A549 (cell line): ENCODE results near the gene TMOD1. TPM values are rescaled to one million over a fixed set of nuclear protein-coding genes. Genes with fewer than 3 reads are reported as not detected.
A peak's percentile ranks its signal among the peaks of the same experiment; 100 is the strongest.
"Not testable (repeated sequence)": the region's sequence is repeated elsewhere in the genome, so short reads cannot be mapped to it uniquely, and the experiment has no call there.

ENCODE experiments used
- ATAC-seq, 2 experiments: fragments of 200-7000 bp in 1 of 2; fragments of >200 bp in 1 of 2; cut with Nextera tagmentation in 1 of 2; cut with Tn5 transposase in 1 of 2; 3 replicates each; pipeline versions ENCODE4 v1.8.0 to v1.9.1; 2018 to 2020; ENCODE audit warnings: mild to moderate bottlenecking in 1 of 2, moderate library complexity in 1 of 2
- CTCF ChIA-PET: fragments of 300-600 bp; sonication (Branson Sonifier 250); formaldehyde crosslinking; extraction: SDS; loops from one replicate; lab custom pipeline; 2021; ENCODE audit warnings: antibody characterized with exemption, inconsistent platforms; lab: Yijun Ruan, JAX
- POLR2A ChIA-PET: fragments of 350-600 bp; formaldehyde crosslinking; extraction: SDS; loops from one replicate; lab custom pipeline; 2021; ENCODE audit warnings: antibody characterized with exemption, inconsistent platforms; lab: Yijun Ruan, JAX
- DNase-seq, 2 experiments: peaks; one replicate each; pipeline versions ENCODE4 v3.0.0 to v3.0.0-alpha.2; 2011 to 2016; ENCODE audit warnings: low read depth in 1 of 2, low spot score in 1 of 2
- FAIRE-seq: peaks from 2 replicates; lab custom pipeline; 2011; peaks lifted over from hg19 to GRCh38; lab: Jason Lieb, UNC
- H3K27ac ChIP-seq, 2 experiments: fragments of >200 bp; sonication (Bioruptor Twin); formaldehyde crosslinking; 3 replicates each; pipeline ENCODE4 v1.5.1; 2016 to 2017
- H3K4me1 ChIP-seq: fragments of >200 bp; sonication (Bioruptor Twin); formaldehyde crosslinking; 3 replicates; pipeline ENCODE4 v1.6.1; 2016
- H3K4me2 ChIP-seq: fragments of >200 bp; sonication (Bioruptor Twin); formaldehyde crosslinking; 3 replicates; pipeline ENCODE4 v1.6.1; 2016
- H3K4me3 ChIP-seq: fragments of >200 bp; sonication (Bioruptor Twin); formaldehyde crosslinking; 3 replicates; pipeline ENCODE4 v1.5.1; 2016
- H3K9me3 ChIP-seq: fragments of >200 bp; sonication (Bioruptor Twin); formaldehyde crosslinking; 3 replicates; pipeline ENCODE4 v1.6.1; 2016
- ATOH8 ChIP-seq: fragments of 250-450 bp; sonication (Bioruptor Pico); IDR thresholded peaks from 2 replicates; pipeline ENCODE4 v1.5.0; 2020; ENCODE audit warnings: low read depth, mild to moderate bottlenecking, moderate library complexity
- CTCF ChIP-seq: fragments of >200 bp; sonication (Bioruptor Twin); formaldehyde crosslinking; IDR thresholded peaks from 3 replicates; pipeline ENCODE4 v1.5.1; 2016
- EHF ChIP-seq: fragments of 250-450 bp; sonication (Bioruptor Pico); IDR thresholded peaks from 2 replicates; pipeline ENCODE4 v1.5.0; 2020; ENCODE audit warnings: mild to moderate bottlenecking
- HOXA7 ChIP-seq: fragments of 250-450 bp; sonication (Bioruptor Pico); IDR thresholded peaks from 2 replicates; pipeline ENCODE4 v1.5.0; 2020; ENCODE audit warnings: mild to moderate bottlenecking, moderate library complexity
- HOXB13 ChIP-seq: fragments of 250-450 bp; sonication (Bioruptor Pico); IDR thresholded peaks from 2 replicates; pipeline ENCODE4 v1.5.0; 2020; ENCODE audit warnings: low read depth, mild to moderate bottlenecking, moderate library complexity
- JUNB ChIP-seq: fragments of >200 bp; sonication (Bioruptor Twin); formaldehyde crosslinking; IDR thresholded peaks from 2 replicates; pipeline ENCODE4 v1.6.1; 2016
- KDM5A ChIP-seq: fragments of 200-600 bp; sonication (generic); IDR thresholded peaks from 2 replicates; pipeline ENCODE4 v1.6.1; 2016; ENCODE audit warnings: antibody characterized with exemption, mild to moderate bottlenecking
- MAX ChIP-seq: IDR thresholded peaks from 2 replicates; pipeline ENCODE4 v1.6.1; 2012
- MAZ ChIP-seq: fragments of 150-350 bp; IDR thresholded peaks from 2 replicates; pipeline ENCODE4 v1.6.1; 2014; ENCODE audit warnings: antibody characterized with exemption, low read depth, low read length, borderline replicate concordance
- MYC ChIP-seq: IDR thresholded peaks from 2 replicates; pipeline ENCODE4 v1.6.1; 2012; ENCODE audit warnings: mild to moderate bottlenecking, inconsistent platforms, low read length, improper control_type of control experiment, borderline replicate concordance
- NPAS2 ChIP-seq: fragments of 250-450 bp; sonication (Bioruptor Pico); IDR thresholded peaks from 2 replicates; pipeline ENCODE4 v1.8.0; 2022; ENCODE audit warnings: mild to moderate bottlenecking, moderate library complexity, borderline replicate concordance
- POLR2A ChIP-seq: IDR thresholded peaks from 2 replicates; pipeline ENCODE4 v1.6.1; 2012; ENCODE audit warnings: mild to moderate bottlenecking, low read length
- RAD21 ChIP-seq, 2 experiments: fragments of >200 bp in 1 of 2; sonication (Bioruptor Twin) in 1 of 2; formaldehyde crosslinking in 1 of 2; IDR thresholded peaks in 1 of 2; conservative IDR thresholded peaks in 1 of 2; 2 replicates in 1 of 2; 3 replicates in 1 of 2; pipeline ENCODE4 v1.6.1; 2012 to 2018; ENCODE audit warnings: inconsistent platforms in 1 of 2
- RCOR1 ChIP-seq: fragments of 150-350 bp; IDR thresholded peaks from 2 replicates; pipeline ENCODE4 v1.6.1; 2014; ENCODE audit warnings: antibody characterized with exemption, low read length, low read depth
- RNF2 ChIP-seq: fragments of 200-600 bp; sonication (generic); IDR thresholded peaks from 2 replicates; pipeline ENCODE4 v1.6.1; 2016; ENCODE audit warnings: low read depth, mild to moderate bottlenecking, antibody characterized with exemption, moderate library complexity, borderline replicate concordance
- SREBF2 ChIP-seq: fragments of 450-650 bp; IDR thresholded peaks from 2 replicates; pipeline ENCODE4 v1.6.1; 2014; ENCODE audit warnings: mild to moderate bottlenecking, moderate library complexity
- ZC3H11A ChIP-seq: fragments of 450-650 bp; IDR thresholded peaks from 2 replicates; pipeline ENCODE4 v1.6.1; 2014; ENCODE audit warnings: antibody characterized with exemption, mild to moderate bottlenecking
- WGBS: methylation state at CpG from one replicate; pipeline ENCODE4 v1.1.6; 2017; ENCODE audit errors: missing lambda C conversion rate; 5-methylcytosine and 5-hydroxymethylcytosine counted together
- polyA plus RNA-seq, 4 experiments: library from polyadenylated mRNA; depleted of rRNA in 3 of 4; stranded (reverse); fragments of >200 nt; fragmentation: RNase III in 1 of 4; extraction: RNeasy Plus Mini Kit Qiagen cat#74134 plus additional on column Dnase treatment in 1 of 4; gene quantifications; 2 replicates in 3 of 4; 3 replicates in 1 of 4; pipeline ENCODE4 v1.2.3, GENCODE V29; 2011 to 2017

Gene TMOD1
- polyA plus RNA-seq, 2 of the 4 experiments (the other 2 are of a cell fraction), result 0.28 to 0.80 TPM

GRCh38 chr9:97487861-97488260 lies 13.6 kb upstream of the TMOD1 start:
- WGBS, result 88% methylated on average over 1 of the region's 1 CpG
- H3K27ac ChIP-seq, result no peak overlapping the region
- H3K4me2 ChIP-seq, result no peak overlapping the region
- peaks cover 3% of the 10 kb centered on the region; the same call in 1 of the 3 replicates for H3K9me3 ChIP-seq
- no peak for FAIRE-seq
- no peak for DNase-seq
- no peak for ATAC-seq
- no peak overlapping the region for H3K4me3 ChIP-seq
- no peaks in the 10 kb centered on the region for H3K4me1 ChIP-seq
- TF ChIP-seq MAZ (no peak), KDM5A (no peak), ATOH8 (CRISPR knock-in tag) (no peak), NPAS2 (CRISPR knock-in tag) (no peak), POLR2A (no peak), JUNB (no peak), RCOR1 (no peak), ZC3H11A (no peak), RNF2 (no peak), MYC (no peak), RAD21 (conservative IDR thresholded peaks at IDR 0.05 in 1 of 2, IDR thresholded peaks at IDR 0.05 in 1 of 2) (no peak), MAX (no peak), HOXB13 (CRISPR knock-in tag) (no peak), CTCF (no peak), EHF (CRISPR knock-in tag) (no peak)
- ChIA-PET POLR2A (no interaction called here), CTCF (interaction anchor here (0.9 to 5.2 kb wide), 4 partner anchors 13 to 631 kb away, joined by 3 to 36 read pairs (median 4); no protein-coding TSS in a partner anchor)

GRCh38 chr9:97491216-97491999 lies 10.1 kb upstream of the TMOD1 start:
- ATAC-seq (no peak), FAIRE-seq (no peak), DNase-seq (no peak)
- peaks cover 3% of the 10 kb centered on the region; the same call in 1 of the 3 replicates for H3K9me3 ChIP-seq
- H3K4me3 ChIP-seq, result no peak overlapping the region
- TF ChIP-seq SREBF2, result no peak
- no peak for TF ChIP-seq HOXA7 (CRISPR knock-in tag)
- WGBS, result 98% methylated on average over 1 of the region's 1 CpG
- ChIA-PET CTCF (interaction anchor here (0.7 to 1.4 kb wide), 6 partner anchors 9 to 124 kb away, joined by 3 to 6 read pairs (median 3); no protein-coding TSS in a partner anchor), POLR2A (no interaction called here)
- H3K4me2 ChIP-seq, result no peak overlapping the region
- H3K27ac ChIP-seq, result no peak overlapping the region
- no peaks in the 10 kb centered on the region for H3K4me1 ChIP-seq

GRCh38 chr9:97497558-97498375 lies 3.7 kb upstream of the TMOD1 start:
- H3K27ac ChIP-seq, H3K9me3 ChIP-seq, POLR2A ChIA-PET, H3K4me2 ChIP-seq, ATAC-seq, H3K4me3 ChIP-seq, H3K4me1 ChIP-seq, DNase-seq, FAIRE-seq: not testable (repeated sequence)
- CTCF ChIA-PET, result interaction anchor here (1.1 to 3.6 kb wide), 6 partner anchors 12 to 117 kb away, joined by 3 to 19 read pairs (median 8); partner anchors contain the start of gene TDRD7
- 92% methylated on average over 9 of the region's 36 CpGs for WGBS
- peak; percentile 84 for TF ChIP-seq ZC3H11A

- CTCF ChIA-PET, result interaction anchor here (0.7 to 1.0 kb wide), 3 partner anchors 32 to 116 kb away, joined by 3 read pairs; no protein-coding TSS in a partner anchor
- not testable (repeated sequence) for ATAC-seq
- 70% methylated on average over 5 of the region's 5 CpGs for WGBS
These were observed 2.6 kb upstream of the TMOD1 start for GRCh38 chr9:97498846-97499245.

More at GRCh38 chr9:97498846-97499245, 2.6 kb upstream of the TMOD1 start:
- POLR2A ChIA-PET, FAIRE-seq, DNase-seq, H3K4me1 ChIP-seq, H3K4me3 ChIP-seq, H3K27ac ChIP-seq, H3K4me2 ChIP-seq, H3K9me3 ChIP-seq: not testable (repeated sequence)
